Retina (tissue), 1 donor: ENCODE measurements around the gene SYDE2.

Experiments used
- DNase-seq: peaks from one replicate; pipeline ENCODE4 v3.0.0-alpha.2; 2016

Gene SYDE2

GRCh38 chr1:85121744-85122143, 79.1 kb downstream of the SYDE2 start:
- DNase-seq: no peak

- no peak for DNase-seq
These were observed 82.1 kb downstream of the SYDE2 start for GRCh38 chr1:85118751-85119150.

- DNase-seq: no peak
These were observed 84.0 kb downstream of the SYDE2 start for GRCh38 chr1:85116856-85117255.

DNA sequence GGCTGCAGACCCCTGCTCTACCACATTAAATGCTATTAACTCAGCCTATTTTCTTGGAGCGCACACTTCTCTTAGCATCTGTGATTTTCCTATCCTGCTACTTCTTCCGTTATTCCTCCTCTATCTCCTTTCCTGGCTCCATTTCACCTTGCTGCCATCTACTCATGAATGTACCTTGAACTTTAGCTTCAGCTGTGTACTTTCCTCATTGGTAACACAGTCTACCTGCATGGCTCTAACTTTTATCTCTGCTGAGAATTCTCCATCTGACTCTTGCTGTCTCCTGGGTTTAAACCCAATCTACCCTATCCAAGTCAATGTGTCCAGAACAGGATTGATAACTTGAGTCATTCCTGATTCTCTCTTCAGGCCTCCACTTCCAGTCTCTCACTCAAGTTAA, 84.9 kb downstream of the SYDE2 start:
- DNase-seq: no peak

GRCh38 chr1:85111695-85112094, 89.1 kb downstream of the SYDE2 start:
- DNase-seq: peak; percentile 73

- DNase-seq: peak; percentile 43
These were observed 91.3 kb downstream of the SYDE2 start for GRCh38 chr1:85109475-85109874.
